Measurements from ENCODE around the gene DCN. TPM values are rescaled to one million over a fixed set of nuclear protein-coding genes. Genes with fewer than 3 reads are reported as not detected.

Gene DCN
- total RNA-seq, 2 donors from 2014 or later, result 301 to 314 TPM

DNA sequence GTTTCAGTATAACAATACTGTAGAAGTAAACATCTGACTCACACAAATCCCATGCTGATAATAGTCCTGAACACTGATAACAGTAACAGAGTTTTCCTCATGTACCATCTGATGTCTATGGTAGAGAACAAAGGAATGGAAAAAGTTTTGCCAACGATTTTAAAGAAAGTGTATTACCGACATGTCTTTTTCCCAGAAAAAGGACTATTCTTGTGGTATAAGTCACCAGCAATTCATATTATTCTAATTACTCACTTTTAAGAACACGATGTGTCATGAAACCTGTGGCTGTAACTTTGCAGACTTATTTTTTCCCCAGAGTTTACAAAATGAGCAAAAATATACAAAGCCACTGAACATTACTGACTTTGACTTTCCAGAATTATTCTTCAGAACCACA, 40.1 kb upstream of the DCN start:
- Histone ChIP-seq H3K27me3 (no peaks in the 10 kb centered on the region), H3K4me1 (no peaks in the 10 kb centered on the region), H3K36me3 (replicated peaks in 1 of 2; ENCODE audit: insufficient read depth in 1 of 2, low read depth in 2 of 2) (no peaks in the 10 kb centered on the region), H3K27ac (no peak overlapping the region), H3K9me3 (no peaks in the 10 kb centered on the region), H3K4me3 (no peak overlapping the region)
- intact Hi-C loops (cut with DNase I), result no loop called here
- ATAC-seq (no peak), DNase-seq (no peak)
- TF ChIP-seq, protein P1, sequence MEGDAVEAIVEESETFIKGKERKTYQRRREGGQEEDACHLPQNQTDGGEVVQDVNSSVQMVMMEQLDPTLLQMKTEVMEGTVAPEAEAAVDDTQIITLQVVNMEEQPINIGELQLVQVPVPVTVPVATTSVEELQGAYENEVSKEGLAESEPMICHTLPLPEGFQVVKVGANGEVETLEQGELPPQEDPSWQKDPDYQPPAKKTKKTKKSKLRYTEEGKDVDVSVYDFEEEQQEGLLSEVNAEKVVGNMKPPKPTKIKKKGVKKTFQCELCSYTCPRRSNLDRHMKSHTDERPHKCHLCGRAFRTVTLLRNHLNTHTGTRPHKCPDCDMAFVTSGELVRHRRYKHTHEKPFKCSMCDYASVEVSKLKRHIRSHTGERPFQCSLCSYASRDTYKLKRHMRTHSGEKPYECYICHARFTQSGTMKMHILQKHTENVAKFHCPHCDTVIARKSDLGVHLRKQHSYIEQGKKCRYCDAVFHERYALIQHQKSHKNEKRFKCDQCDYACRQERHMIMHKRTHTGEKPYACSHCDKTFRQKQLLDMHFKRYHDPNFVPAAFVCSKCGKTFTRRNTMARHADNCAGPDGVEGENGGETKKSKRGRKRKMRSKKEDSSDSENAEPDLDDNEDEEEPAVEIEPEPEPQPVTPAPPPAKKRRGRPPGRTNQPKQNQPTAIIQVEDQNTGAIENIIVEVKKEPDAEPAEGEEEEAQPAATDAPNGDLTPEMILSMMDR (IDR thresholded peaks at IDR 0.05), result no peak
- TF ChIP-seq POLR2A (IDR thresholded peaks at IDR 0.05), result no peak
- WGBS, 2 donors, result 70 to 75% methylated on average over 3 of the region's 3 CpGs

DNA sequence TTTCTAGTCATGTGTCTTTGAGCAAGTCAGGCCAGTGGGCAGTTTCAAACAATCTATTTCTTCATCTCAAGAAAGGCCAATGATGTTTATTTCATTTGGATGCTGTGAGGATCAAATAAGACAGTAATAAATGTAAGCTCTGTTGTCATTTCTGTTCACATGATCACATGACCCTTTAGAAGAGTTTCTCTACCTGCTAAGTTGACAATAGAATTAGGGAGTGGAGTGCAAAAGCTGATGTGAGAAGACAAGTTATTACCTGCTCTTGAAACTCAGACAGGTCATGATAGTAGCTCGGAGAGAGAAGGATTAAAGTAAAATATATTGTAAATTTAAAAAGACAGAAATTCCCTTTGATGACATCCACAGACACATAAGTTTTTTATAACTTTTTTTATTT, 37.3 kb upstream of the DCN start:
- no peak for ATAC-seq
- 62 to 80% methylated on average over 1 of the region's 1 CpG for WGBS, 2 donors
- TF ChIP-seq, protein P1 (IDR thresholded peaks at IDR 0.05), result no peak
- no peak for TF ChIP-seq POLR2A (IDR thresholded peaks at IDR 0.05)

DNA sequence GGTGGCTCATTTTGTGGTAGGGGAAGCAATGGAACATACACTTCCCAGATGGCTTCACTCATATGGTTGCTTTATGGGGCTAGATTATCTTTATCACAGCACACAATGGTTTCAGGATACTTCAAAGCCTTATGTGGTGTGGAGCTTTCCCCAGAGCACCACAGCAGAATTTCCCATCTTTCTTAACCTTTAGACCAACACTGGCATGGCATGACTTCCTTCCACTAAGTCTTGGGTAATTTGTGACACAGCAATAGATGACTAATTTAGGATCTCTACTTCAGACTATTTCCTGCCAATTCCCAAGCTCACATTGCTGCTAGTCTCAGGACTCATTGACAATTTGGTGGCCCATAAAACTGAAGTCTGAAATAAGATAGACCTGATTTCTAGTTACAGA, 36.9 kb upstream of the DCN start:
- TF ChIP-seq, protein P1 (IDR thresholded peaks at IDR 0.05), result no peak
- no peak for TF ChIP-seq POLR2A (IDR thresholded peaks at IDR 0.05)
- Histone ChIP-seq H3K27me3 (no peaks in the 10 kb centered on the region), H3K27ac (no peak overlapping the region), H3K36me3 (replicated peaks in 1 of 2; ENCODE audit: insufficient read depth in 1 of 2, low read depth in 2 of 2) (no peaks in the 10 kb centered on the region), H3K9me3 (no peaks in the 10 kb centered on the region), H3K4me3 (no peak overlapping the region), H3K4me1 (no peaks in the 10 kb centered on the region)
- ATAC-seq, result no peak
- DNase-seq, result no peak
- intact Hi-C loops (cut with DNase I), result no loop called here

More for the DNA sequence above, 37.3 kb upstream of the DCN start:
- Histone ChIP-seq H3K36me3 (replicated peaks in 1 of 2; ENCODE audit: insufficient read depth in 1 of 2, low read depth in 2 of 2) (no peaks in the 10 kb centered on the region), H3K4me3 (no peak overlapping the region), H3K27me3 (no peaks in the 10 kb centered on the region), H3K27ac (no peak overlapping the region), H3K9me3 (no peaks in the 10 kb centered on the region), H3K4me1 (no peaks in the 10 kb centered on the region)
- intact Hi-C loops (cut with DNase I), result no loop called here
- no peak for DNase-seq

DNA sequence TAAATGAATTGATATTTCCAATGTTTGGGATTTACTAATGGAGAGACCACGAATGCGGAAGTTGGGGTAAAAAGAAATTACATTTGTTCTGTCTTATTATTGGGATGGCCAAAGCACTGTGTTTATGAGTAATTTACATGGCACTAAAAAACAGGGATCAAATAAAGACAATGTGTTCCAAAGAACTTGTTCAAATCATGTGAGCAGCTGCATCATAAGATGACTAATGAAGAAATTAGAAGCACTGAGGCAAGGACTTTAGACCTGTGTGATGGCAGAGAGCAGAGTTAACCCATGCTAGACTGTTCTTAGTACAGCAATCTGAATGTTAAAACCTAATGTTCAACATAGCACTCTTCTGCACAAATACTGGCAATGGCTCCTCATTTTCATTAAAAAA, 34.3 kb upstream of the DCN start:
- intact Hi-C loops (cut with DNase I), result no loop called here
- ATAC-seq, result no peak

DNA sequence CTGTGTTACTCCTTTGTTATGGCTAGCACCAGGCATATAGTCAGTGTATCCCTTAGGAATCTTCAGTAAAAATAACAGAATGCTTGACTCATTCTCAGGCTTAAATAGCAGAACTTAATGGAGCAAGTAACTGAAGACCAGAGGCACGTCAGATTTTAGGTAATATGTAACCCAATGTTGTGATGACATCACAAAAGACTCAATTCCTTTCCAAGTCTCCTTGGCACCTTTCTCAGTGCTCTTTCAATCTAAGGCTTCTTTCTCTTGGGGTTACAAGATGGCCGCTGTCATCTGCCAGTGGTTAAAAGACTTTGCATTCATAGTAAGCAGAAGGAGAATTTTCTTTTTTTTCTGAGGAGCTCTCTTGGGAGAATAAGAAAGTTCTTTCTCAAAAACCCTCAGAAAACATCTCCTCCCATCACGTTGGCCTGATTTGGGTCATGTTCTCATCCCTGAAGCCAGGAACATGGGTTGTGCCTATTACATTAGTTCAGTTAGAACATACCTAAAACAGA, 33.4 kb upstream of the DCN start:
- 54 to 56% methylated on average over 3 of the region's 3 CpGs for WGBS, 2 donors
- no peak for DNase-seq
- ATAC-seq, result no peak
- TF ChIP-seq, protein P1 (IDR thresholded peaks at IDR 0.05), result no peak
- no peak for TF ChIP-seq POLR2A (IDR thresholded peaks at IDR 0.05)
- H3K9me3 ChIP-seq, result no peaks in the 10 kb centered on the region
- no peaks in the 10 kb centered on the region for H3K36me3 ChIP-seq (replicated peaks in 1 of 2; ENCODE audit: insufficient read depth in 1 of 2, low read depth in 2 of 2)
- intact Hi-C loops (cut with DNase I), result no loop called here
- H3K4me1 ChIP-seq, result no peaks in the 10 kb centered on the region
- no peak overlapping the region for H3K27ac ChIP-seq
- H3K27me3 ChIP-seq, result no peaks in the 10 kb centered on the region
- H3K4me3 ChIP-seq, result no peak overlapping the region

More for the DNA sequence above, 34.3 kb upstream of the DCN start:
- H3K4me3 ChIP-seq, result no peak overlapping the region
- no peaks in the 10 kb centered on the region for H3K4me1 ChIP-seq
- H3K36me3 ChIP-seq (replicated peaks in 1 of 2; ENCODE audit: insufficient read depth in 1 of 2, low read depth in 2 of 2), result no peaks in the 10 kb centered on the region
- no peak overlapping the region for H3K27ac ChIP-seq
- DNase-seq, result no peak
- H3K9me3 ChIP-seq, result no peaks in the 10 kb centered on the region
- 81 to 84% methylated on average over 2 of the region's 2 CpGs for WGBS, 2 donors
- no peaks in the 10 kb centered on the region for H3K27me3 ChIP-seq
- TF ChIP-seq, protein P1 (IDR thresholded peaks at IDR 0.05), result no peak
- no peak for TF ChIP-seq POLR2A (IDR thresholded peaks at IDR 0.05)
